D721Med (cell line): ENCODE data around the gene CHD8.

Experiments used
- DNase-seq: peaks from one replicate; pipeline ENCODE4 v3.0.0; 2011; ENCODE audit warnings: low spot score; ENCODE audit not compliant: insufficient read length
- FAIRE-seq: peaks from 2 replicates; lab custom pipeline; 2011; peaks lifted over from hg19 to GRCh38; lab: Jason Lieb, UNC
- TF ChIP-seq, protein P1 (sequence below): IDR thresholded peaks from 2 replicates; pipeline ENCODE4 v1.5.1; 2012; ENCODE audit warnings: mild to moderate bottlenecking, control low read depth; ENCODE audit not compliant: insufficient read depth; ENCODE audit errors: missing control alignments

CHD8 gene

DNA sequence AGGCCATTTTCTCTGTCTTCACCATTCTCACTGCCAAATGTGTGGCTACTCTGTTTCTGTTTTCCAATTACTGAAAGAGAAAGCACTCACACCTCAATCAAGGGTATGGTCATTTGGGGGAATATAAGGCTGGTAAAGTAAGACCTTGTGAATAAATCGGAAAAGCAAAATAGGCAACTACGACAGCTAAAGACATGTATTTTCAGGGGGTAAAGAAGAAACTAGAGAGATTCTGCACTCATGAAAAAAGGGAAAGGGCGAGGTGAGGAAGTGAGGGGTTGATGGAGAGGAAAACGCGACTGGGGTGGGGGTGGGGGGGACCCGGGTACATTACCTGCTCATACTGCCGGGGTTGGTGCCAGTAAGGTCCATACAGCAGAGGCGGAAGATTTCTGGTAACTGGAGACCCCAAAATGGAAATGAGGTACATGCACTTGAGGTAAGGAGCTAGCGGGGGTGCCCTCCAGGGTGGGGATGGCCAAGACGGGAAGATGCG is 19.3 kb downstream of the CHD8 start:
- no peak for DNase-seq
- TF ChIP-seq, protein P1, sequence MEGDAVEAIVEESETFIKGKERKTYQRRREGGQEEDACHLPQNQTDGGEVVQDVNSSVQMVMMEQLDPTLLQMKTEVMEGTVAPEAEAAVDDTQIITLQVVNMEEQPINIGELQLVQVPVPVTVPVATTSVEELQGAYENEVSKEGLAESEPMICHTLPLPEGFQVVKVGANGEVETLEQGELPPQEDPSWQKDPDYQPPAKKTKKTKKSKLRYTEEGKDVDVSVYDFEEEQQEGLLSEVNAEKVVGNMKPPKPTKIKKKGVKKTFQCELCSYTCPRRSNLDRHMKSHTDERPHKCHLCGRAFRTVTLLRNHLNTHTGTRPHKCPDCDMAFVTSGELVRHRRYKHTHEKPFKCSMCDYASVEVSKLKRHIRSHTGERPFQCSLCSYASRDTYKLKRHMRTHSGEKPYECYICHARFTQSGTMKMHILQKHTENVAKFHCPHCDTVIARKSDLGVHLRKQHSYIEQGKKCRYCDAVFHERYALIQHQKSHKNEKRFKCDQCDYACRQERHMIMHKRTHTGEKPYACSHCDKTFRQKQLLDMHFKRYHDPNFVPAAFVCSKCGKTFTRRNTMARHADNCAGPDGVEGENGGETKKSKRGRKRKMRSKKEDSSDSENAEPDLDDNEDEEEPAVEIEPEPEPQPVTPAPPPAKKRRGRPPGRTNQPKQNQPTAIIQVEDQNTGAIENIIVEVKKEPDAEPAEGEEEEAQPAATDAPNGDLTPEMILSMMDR = no peak
- no peak for FAIRE-seq

DNA sequence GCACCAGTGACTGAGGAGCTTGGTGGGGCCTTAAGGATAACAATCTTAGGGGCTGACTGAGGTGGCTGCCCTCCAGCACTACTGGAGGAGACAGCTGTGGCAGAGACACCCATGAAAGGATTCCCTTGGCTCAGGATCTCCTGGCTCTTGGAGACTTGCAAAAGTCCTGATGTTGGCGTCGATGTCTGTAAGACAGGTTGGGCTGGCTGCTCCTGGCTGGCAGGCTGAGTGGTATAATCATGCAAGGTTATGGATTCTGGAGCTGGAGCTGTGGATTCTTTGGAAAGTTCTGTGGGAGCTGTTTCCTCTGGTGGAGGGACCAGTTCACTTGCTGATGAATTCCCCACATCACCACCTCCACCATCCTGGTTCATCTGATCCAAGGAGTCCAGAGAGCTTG is 24.8 kb downstream of the CHD8 start:
- TF ChIP-seq, protein P1 = no peak

DNA sequence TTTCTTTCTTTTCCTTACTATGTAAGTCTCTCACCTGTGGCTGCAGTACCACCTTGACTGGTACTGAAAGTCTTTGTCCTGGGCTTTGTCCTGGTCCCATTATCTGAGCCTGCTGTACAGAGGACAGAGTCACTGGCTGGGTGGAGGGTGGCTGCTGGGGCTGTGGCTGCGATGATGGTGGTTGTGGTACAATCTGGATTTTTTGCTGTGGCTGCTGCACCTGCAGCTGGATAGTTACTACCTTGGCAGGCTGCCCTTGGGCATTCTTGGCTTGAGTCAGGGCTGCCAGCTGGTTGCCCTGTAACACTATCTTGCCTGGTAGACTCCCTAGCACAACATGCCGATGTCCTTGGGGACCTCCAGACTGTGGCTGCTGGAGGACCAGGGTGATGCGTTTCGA is 27.0 kb downstream of the CHD8 start:
- FAIRE-seq (no peak), DNase-seq (no peak)
- TF ChIP-seq, protein P1 = no peak

More for the DNA sequence above, 24.8 kb downstream of the CHD8 start:
- DNase-seq (no peak), FAIRE-seq (no peak)

DNA sequence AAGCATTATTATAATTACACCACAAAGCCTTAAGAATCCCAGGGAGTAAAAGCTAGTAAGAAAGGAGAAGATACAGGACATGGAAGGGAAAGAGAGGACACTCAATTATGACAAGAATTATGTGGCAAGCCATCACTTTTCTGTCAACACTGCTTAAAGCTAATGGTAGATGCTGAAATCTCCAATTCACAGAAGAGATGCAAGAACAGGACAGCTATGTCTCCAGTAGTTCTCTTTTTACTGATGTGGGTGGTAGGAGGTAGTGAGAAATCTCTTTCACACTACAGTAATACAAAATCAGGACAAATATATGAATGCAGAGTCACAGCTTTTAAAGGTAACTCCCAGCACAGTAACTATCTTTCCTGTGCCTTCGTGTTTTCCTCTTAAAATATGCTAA is 29.2 kb downstream of the CHD8 start:
- FAIRE-seq (no peak), DNase-seq (no peak)
- TF ChIP-seq, protein P1 = no peak

DNA sequence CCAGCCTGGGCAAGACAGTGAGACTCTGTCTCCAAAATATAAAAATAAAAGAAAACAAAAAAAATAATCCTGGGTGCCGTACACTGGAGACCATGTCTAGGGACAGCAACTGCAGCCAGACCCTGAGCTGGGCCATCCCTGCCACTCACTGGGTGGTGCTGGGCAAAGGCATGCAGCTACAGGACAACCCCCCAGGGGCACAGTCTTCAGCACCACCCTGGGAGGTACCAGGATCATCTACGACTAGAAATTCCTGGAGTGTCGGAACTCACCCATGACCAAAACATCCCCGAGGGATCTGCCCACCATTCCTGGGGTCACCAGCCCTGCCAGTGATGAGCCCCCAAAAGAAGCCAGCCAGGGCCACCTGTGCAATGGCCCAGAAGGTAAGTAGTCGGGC is 36.4 kb downstream of the CHD8 start:
- TF ChIP-seq, protein P1 = no peak
- no peak for DNase-seq
- no peak for FAIRE-seq

DNA sequence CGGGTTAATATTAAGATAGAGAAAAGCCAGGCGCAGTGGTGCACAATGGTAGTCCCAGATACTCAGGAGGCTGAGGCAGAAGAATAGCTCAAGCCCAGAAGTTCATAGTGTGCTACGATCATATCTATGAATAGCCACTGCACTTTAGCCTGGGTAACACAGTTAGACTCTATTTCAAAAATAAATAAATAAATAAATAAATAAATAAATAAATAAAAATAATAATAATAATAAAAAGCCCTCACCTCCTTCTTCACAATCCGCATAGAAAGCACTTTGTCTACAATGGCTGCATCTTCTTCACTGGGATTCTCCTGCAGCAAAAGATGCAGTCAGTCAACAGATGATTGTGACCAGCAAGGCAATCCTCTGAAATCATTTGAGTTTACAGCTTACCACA is 40.6 kb downstream of the CHD8 start:
- TF ChIP-seq, protein P1 = no peak
- no peak for FAIRE-seq
- DNase-seq = no peak

DNA sequence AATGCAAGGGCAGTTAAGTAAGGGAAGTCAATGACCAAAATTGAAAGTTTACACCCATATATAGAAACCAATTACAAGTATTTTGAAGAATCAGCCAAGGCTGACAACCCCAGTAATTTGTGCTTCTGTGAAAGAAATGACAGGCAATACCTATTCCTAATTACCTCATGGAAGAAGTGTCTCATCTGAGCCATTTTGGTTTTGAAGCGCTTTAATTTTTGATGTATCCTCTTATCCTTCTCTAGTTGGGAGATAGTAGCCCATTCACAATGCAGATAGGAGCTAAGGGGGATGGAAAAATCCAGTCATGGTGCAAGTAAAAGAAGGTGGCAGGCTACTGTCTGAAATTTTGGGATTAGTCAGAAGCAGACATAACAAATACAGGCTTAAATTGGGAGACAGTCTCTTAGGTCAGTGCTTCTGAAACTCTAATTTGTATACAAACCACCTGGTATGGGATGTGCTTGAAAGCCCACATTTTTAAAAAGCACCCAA is 41.7 kb downstream of the CHD8 start:
- TF ChIP-seq, protein P1 = no peak
- FAIRE-seq (no peak), DNase-seq (no peak)
